Hematopoietic multipotent progenitor cell (in vitro differentiated cells): Measurements from ENCODE around the gene GBX2. TPM values are rescaled to one million over a fixed set of nuclear protein-coding genes. Genes with fewer than 3 reads are reported as not detected.

Source experiments
- DNase-seq, 3 donors: peaks; one replicate each; pipeline ENCODE4 v3.0.0-alpha.2; 2011 to 2015; ENCODE audit warnings: low read depth in 2 of 3, low spot score in 2 of 3
- total RNA-seq: library from RNA; depleted of rRNA; stranded (reverse); fragments of >200 nt; gene quantifications from one replicate; pipeline ENCODE4 v1.2.3, GENCODE V29; 2012

The GBX2 gene
- total RNA-seq, 1 donor = not detected

DNA sequence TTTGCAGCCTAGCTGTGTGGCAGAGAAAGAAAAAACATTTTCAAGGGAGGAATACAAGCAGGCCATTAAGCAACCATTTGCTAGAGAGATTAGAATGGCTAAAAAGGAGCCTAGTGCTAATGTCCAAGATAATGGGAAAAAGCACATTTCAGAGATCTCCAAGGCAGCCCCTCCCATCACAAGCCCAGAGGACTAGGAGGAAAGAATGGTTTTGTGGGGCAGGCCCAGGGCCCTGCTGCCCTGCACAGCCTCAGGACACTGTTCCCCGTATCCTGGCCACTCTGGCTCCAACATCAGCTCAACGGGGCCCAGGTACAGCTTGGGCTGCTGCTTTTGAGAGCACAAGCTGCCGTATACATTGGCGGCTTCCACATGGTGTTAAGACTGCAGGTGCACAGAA is 16.5 kb upstream of the GBX2 start:
- DNase-seq = no peak

DNA sequence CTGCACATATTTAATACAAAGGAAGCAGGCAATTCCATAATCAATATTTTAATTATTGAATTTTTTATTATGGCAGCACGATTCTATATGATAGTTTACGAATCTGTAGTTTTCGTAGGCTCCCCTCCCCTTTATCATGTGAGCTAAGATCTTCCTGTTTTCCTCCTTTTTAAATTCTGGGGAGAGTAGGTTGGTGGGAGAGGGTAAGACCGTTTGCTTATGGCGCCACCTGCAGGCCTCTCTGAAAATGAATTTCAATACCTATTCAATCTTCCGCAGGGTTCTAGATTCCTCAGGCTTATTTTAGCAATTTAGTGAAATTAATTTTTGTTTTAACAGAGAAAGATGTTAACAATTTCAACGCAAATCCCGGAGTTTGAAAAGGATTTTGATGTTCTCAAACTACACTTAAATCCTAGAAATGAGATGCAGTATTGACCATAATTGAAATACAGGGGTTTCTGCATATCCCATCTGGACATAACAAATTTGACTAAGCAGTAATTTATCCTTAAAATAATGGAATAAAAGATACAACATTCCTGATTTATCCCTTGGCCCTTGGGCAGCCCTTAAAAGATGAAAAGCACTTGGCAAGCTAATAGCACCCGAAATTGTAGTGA is 12.8 kb upstream of the GBX2 start:
- peak in 1 of 3 donors; percentile 60 for DNase-seq

DNA sequence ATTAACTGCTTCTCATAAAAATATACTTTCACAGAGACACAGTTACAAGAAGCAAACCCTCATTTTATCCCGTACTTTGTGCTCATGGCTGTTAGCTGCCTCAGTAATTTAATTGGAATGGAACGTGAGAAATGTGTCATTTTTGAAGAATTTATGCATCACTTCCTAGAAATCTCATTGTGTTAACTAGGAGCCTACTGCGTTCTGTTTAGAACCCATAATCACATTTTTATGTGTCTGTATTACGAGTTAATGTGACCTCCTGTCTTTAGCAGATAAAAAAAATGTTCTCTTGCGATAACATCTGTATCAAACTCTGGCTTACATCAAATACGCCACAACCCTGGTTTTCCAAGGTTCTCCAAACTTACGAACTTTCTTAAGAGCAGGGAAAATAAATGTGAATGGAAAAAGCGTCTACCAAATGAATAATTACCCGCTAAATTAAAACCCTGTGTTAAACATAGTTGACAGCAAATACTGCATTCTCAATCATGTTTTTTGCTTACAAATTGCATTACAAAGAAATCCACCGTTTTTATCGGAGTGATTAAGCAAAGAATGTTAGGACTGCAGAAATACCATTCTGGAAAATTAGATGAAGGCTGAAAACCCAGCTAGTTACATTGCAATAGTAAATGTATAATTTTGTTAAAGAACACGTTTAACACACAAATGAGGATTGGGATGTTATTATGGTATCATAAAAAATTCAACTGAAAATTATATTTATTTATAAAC is 12.1 kb upstream of the GBX2 start:
- no peak for DNase-seq

DNA sequence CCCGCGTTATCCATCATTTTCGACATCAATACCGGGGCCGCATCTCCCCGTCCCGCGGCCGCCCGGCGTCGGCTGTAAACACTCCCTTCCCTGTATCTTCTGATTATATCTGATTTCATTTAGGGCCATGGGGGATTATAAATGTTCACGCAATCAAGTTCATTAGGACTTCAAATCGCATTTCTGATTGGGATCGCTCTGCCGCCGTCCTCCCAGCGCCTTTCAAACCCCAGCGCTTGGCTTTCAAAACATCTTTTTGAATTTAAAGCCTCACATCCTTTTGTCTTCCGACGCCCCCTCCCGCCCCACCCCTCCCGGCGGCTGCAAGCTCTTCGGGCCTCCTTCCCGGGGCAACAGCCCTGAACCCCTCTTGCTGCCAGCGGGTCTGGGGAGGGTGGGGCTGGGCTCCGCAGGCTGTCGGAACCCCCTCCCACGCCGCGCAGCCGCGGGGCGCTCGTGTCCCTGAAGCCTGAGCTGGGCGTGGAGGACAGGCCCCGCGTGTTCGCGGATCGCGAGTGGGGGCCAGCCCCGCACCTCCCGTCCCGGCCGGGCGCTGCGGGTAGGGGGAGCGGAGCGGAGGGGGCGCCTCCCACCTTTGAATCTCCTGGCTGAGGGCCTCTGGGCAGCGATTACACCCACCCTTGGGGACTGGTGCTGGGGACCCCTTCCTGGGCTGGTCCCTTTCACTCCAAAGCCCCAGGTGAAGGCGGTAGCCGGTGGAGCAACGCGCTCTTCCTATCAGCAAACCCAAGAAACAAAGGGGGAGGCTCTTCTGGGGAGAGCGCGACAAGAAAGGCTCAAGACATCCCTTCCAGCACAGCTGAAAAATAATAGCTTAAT is 11.3 kb upstream of the GBX2 start:
- DNase-seq = no peak

DNA sequence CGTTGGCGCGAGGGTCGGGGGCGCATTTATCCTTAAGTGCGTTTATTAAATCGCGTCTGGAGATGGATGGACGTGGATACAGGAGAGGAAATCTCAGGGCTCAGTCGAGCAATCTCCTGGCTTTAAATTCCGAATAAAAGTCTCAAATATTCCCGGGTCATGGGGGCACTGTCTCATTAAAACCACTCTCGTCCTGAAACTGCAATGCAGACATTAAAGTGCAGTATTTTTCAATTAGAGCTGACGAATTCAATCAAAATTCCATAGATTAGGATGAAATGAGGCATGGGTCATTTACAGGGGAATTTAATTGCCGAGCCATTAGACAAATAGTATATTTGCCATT is 10.7 kb upstream of the GBX2 start:
- no peak for DNase-seq

DNA sequence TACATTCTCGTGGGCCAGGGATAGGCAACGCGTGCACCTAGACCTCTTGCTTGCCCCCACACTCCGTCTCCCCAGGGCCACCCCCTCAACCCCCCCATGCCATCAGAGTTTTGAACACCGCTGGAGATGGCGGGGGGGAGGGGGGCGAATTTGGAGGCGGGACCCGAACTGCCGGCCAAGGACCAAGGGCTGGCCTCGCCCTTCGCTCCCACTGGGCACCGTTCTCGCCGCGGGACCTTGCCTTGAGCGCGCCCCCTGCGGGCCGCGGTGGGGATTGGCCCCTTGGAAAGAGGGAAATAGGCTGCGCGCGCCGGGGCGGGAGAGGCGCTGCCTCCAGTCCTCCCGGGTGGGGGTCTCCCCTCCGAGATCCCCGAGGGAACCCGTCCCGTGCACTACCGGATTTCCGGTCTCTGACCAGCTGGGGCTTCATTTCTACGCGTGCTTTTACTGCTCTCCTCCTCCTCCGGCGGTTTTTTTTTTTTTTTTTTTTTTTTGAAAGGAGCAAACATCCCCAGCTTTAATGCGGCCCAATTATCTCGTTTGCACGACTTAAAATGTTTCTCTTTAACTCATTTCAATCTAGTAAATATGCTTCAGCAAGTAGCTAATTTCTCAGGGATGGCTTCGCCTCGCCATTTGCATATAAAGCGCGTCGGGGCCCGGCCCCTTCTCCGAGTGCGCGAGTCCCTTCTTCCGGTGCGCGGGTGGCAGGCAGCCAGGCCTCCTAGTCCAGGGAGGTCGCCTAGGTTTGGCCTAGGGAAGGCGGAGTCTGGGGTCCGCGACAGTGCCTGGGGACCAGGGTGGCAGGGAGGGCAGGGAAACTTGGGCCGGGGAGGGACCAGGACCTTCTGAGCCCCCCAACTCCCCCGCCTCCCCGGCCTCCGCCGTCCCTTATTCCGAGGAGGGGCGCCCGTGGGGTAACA is 10.0 kb upstream of the GBX2 start:
- DNase-seq = peak in 2 of 3 donors; percentile 53 to 63

DNA sequence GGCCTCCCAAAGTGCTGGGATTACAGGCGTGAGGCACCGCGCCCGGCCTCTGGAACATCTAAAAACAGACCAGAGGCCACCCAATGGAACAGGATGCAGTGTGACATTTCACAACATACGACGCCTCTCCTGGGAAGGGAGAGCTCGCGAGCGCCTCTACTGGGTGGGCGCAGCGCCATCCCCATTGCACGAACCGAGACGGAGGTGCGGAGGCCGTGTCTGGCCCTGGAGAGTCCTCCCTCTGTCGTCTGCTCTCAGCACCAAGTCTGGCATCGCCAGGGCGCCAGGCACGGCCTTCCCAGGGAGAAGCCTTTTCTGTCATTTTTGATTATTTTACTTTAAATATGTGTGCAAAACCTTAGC is 9.4 kb upstream of the GBX2 start:
- DNase-seq = peak in 1 of 3 donors; percentile 57

DNA sequence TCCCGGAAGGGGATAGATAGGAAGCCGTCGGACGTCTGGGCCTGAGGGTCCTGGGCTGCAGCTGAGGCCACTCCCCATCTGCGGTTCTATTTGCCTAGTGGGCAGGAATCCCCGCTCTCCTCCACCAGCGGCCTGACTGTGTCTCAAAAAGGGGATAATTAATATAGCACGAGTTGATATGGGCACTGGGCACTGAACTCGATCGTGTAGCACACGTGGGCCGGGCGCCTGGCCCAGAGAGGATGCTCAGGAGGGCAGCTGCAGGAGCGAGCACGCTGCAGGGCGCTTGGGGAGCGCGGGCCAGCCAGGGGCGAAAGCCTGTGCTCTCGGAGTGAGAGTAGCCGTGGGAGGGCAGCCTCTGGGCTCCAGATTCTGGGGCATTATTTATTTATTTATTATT is 8.8 kb upstream of the GBX2 start:
- no peak for DNase-seq

DNA sequence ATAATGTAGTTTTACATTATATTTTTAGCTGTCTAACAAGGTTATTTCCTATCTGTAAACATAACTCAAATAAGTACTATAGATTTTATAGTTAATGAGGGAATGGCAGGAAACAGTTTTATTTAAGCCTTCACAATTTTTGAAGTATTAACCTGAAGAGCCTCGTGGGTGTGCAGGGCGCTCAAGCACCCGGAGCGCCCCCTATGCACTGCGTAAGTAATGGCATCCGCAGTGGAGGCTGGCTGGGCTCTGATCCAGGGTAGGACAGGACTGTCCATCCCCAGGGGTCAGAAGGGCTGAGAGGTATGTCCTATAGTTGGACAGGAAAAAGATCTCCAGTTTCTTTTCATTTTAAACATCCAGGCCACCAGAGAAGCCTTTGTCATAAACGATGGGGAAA is 8.2 kb upstream of the GBX2 start:
- DNase-seq = peak in 1 of 3 donors; percentile 57

DNA sequence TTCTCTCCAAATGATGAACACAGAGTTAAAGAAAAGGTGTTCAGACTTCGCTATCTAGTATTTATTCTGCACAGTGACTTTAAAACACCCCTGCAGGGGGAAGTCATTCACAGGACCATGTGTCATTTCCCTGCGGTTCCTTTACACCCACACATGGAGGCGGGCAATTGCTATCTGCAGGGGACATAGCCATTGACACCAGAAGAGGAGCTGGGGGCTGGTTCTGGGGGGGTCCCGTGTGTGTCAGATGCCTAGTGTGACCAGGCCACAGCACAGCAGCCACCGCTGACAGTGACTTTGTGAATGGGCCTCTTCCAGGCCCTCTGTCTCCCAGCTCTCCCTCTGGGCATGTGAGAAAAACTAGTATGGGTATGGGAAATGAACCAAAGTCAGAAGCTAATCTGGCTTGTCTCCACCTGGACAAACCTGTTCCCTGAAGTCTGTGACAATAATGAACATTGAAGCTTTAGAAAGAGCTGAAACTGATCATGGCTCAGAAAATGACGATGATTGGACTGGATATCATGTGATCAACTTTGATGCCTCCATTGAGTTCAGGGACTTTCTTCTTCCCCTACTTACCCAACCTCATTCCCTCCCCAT is 7.5 kb upstream of the GBX2 start:
- DNase-seq = peak in 2 of 3 donors; percentile 61 to 66

DNA sequence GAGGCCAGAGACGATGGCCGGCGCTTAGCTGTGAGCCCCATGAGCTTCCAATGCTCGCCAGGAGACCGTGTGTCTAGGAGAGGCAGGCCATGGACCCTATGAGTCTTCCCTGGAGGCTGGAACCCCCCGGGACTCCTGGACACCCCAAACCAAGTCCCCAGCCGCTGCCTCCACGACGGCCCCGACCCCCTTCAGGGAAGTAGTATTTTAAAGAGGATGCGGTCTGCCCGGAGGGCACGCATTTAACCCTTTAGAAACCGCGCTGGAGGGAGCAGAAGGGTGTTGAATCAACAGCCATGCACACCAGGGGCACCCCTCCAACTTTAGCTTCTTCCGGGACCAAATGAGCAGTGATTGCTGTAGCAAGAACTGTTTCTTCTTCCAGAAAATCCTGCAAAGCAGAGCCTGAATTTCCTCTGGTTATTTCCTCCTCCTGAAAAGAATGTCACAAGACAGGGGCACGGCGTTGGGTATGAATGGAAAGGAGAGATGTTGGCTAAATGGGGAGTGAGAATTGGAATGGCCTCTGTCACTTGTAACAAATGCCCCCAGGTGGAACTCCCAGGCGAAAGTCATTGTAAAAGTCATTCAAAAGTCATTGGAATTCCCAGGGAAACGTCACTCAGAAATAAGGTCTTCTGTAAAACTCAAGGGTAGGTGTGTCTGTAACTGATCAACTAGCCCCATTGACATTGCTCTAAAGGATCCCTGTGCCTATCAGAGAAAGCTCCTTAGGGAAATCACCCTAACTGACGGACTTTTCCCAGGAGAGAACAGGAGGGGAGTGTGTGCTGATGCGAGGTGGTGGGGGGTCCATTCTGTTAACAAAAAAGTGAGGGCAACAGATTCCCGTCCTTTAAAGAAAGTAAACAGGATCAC is 5.8 kb upstream of the GBX2 start:
- no peak for DNase-seq

DNA sequence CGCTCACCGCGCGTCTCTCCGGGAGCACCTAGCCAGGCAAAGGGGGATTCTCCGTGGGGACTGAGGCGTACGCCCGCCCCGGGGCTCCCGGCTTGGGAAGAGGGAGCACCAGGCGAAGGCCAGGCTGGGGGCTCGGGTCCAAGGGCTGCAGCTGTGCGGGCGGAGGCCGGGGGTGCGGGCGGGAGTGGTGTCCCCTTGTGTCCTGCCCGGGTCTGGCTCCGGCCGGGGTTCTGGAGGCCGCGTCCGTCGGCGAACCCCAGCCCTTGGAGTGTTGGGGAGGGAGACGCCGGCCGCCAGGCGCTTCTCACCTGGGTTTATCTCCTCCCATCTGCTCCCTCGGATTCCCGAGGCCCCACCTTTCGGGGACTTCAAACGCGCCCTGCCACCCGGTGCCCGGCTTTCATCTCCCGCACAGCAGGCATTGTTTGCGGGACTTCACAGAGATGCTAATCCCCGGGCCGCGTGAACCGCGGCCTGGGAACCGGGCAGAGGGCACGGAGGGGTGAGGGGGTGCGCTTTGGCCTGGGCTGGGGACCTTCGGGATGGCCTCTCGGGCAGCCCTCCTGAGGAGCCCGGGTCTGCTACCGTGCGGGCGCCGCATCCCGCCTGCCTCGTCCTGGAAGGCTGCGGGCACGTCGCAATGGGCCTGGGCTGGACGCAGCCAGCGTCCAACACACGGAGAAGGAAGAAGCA is 5.0 kb upstream of the GBX2 start:
- DNase-seq = no peak

DNA sequence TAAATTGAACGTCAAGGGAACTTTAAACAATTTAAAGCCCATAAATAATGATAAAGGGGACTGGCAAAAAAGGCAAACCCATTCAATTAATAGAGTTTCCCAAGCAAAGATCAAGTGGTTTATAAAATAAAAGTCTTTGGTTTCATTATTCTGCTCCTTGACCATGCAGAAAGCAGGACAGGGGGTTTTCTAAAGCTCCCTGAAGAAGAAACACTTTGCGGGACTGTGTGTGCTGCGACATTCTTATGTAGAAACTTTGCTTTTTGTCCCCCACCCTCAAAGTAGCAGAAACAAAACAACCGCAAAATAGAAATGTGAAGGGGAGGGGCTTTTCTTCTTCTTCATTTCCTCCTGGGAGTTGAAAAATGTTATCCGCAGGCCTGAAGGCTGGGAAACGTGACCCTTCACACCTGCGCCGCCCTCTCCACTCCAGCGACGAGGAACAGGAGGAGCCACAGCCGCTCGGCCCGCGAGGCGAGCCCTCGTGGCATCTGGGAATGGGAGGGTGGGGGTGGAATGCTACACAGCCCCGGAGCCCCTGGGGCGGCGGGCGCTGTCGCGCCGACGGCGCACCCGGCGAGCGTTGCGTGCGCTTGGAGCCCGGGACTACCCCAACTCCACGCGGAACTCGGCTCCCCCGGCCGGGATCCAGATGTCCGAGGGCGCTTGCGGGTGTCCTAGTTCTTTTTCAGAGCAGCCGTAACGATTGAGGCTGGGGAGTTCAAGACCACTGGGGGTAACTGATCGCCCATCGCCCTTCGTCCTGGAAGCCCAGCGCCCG is 4.3 kb upstream of the GBX2 start:
- no peak for DNase-seq

DNA sequence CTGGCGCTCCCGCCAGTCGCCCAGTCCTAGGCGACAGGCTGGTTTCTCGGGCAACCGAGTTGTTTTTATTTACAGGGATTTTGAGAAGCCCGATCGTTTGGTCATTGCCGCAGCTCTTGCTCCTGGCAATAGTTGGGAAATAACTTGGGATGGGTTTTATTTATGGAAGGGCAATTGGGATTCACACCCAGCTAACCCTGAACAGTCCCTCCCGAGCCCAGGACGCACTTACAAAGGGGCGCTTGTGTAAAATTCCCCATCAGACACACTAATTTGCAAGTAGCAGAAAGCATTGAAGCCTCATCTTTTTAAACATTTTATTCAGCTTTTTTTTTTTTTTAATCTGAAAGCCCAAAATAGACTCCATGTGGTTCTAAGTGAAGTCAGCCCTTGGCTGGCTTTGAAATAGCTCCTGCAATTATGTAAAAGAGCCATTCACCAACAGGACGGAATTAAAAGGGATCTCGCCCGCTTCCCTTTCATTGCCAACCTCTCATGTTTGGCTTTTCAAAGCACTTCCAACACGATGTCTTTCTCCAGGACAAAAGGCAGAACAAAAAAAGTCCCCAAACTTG is 3.6 kb upstream of the GBX2 start:
- DNase-seq = no peak

DNA sequence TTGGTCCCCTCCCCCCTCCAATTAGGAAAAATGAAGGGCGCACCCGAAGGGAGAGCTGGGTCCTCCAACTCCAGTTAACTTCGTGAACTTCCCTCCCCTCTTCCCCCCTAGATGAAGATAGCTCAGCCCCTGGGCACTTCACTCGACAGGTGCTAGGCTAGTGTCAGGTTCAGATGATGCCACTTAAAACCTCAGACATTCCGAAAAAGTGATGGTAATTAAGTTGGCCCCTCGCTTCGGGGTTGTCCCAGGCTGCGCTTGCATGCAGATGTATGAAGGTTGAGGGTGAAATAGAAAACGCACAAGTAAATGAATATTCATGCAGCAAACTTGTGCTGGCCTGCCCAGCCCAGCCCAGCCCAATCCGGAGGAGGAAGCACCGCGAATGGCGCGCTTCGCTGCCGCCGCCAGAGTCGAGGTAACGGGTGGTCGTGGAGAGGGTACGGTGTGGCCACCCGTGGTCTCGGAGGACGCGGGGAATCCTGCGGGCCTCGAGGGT is 3.0 kb upstream of the GBX2 start:
- DNase-seq = no peak

DNA sequence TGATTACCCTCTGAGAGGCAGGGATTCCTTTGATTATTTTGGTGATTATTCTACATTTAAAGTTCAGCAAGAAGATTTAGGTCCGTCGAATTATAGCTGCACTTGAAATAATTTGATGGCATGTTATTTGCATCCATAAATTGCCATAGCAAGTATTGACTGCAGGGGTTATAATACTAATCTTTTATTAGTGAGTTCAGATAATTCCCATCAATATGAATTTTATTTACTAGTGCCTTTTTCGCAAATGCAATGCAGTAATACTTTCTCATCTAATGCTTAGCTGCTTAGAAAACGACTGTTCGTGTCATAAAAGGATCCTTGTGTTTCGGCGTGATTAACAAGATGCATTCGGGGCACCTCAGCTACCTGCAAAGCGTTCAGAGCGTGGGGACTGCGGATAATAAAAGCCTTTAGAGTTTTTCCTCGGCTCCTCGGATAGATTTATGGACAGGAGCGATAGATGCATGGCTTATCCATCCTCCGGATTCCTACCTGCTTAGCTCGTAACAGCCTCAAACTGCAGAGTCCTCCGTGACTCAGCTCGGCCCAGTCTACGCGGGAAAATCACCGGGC is 2.5 kb upstream of the GBX2 start:
- DNase-seq = no peak
